IMR-90 (cell line): ENCODE data around the gene ALDOC. TPM values are rescaled to one million over a fixed set of nuclear protein-coding genes. Genes with fewer than 3 reads are reported as not detected.
A peak's percentile ranks its signal among the peaks of the same experiment; 100 is the strongest.

Experiments
- ATAC-seq: fragments of 200-7000 bp; cut with Tn5 transposase; 2 replicates; pipeline ENCODE4 v1.9.1; 2020; ENCODE audit warnings: low read depth, mild to moderate bottlenecking, moderate library complexity
- BruUV-seq: library from RNA; stranded (reverse); fragments of 400-500 nt; replicated peaks from 2 replicates; lab custom pipeline; 2021; lab: Mats Ljungman, UMichigan
- CTCF ChIA-PET: fragments of 300-600 bp; formaldehyde crosslinking; extraction: SDS; loops from one replicate; lab custom pipeline; 2021; ENCODE audit warnings: antibody characterized with exemption; lab: Yijun Ruan, JAX
- POLR2A ChIA-PET: fragments of 300-600 bp; sonication (Branson Sonifier 250); formaldehyde crosslinking; loops from one replicate; lab custom pipeline; 2022; ENCODE audit warnings: antibody characterized with exemption; ENCODE audit not compliant: unreplicated experiment; lab: Charles Lee
- DNase-seq: peaks from one replicate; pipeline ENCODE4 v3.0.0; 2013
- H2AFZ ChIP-seq: replicated peaks from 2 replicates; pipeline ENCODE3; 2013; ENCODE audit warnings: low read length, mild to moderate bottlenecking; ENCODE audit not compliant: poor library complexity
- H2AK5ac ChIP-seq: 2 replicates; pipeline ENCODE4 v1.6.1; 2013; ENCODE audit warnings: low read depth, low read length, inconsistent platforms
- H2AK9ac ChIP-seq: replicated peaks from 2 replicates; pipeline ENCODE3; 2013; ENCODE audit warnings: mild to moderate bottlenecking, low read depth, low read length, moderate library complexity; ENCODE audit not compliant: poor library complexity
- H2BK120ac ChIP-seq: 2 replicates; pipeline ENCODE4 v1.6.1; 2013; ENCODE audit warnings: low read depth, low read length, inconsistent platforms
- H2BK15ac ChIP-seq: 3 replicates; pipeline ENCODE4 v1.6.1; 2013; ENCODE audit warnings: low read depth, low read length, inconsistent platforms
- H2BK20ac ChIP-seq: 2 replicates; pipeline ENCODE4 v1.6.1; 2013; ENCODE audit warnings: low read depth, mild to moderate bottlenecking, inconsistent platforms, low read length, moderate library complexity
- H2BK5ac ChIP-seq: 2 replicates; pipeline ENCODE4 v1.6.1; 2013; ENCODE audit warnings: mild to moderate bottlenecking, low read depth, low read length, inconsistent platforms; ENCODE audit not compliant: poor library complexity, severe bottlenecking
- H3K14ac ChIP-seq: replicated peaks from 2 replicates; pipeline ENCODE4 v1.6.1; 2013; ENCODE audit warnings: low read depth, low read length, inconsistent platforms
- H3K18ac ChIP-seq: 2 replicates; pipeline ENCODE4 v1.6.1; 2013; ENCODE audit warnings: low read depth, low read length, control low read depth
- H3K23ac ChIP-seq: 2 replicates; pipeline ENCODE4 v1.6.1; 2013; ENCODE audit warnings: low read depth, low read length, inconsistent platforms
- H3K27ac ChIP-seq: 2 replicates; pipeline ENCODE4 v1.5.1; 2013; ENCODE audit warnings: mild to moderate bottlenecking, control low read depth, low read length; ENCODE audit not compliant: insufficient read depth
- H3K27me3 ChIP-seq: 2 replicates; pipeline ENCODE4 v1.6.1; 2013; ENCODE audit warnings: low read length; ENCODE audit not compliant: control insufficient read depth, insufficient read depth
- H3K36me3 ChIP-seq: 2 replicates; pipeline ENCODE4 v1.6.1; 2013; ENCODE audit warnings: low read length, mixed read lengths; ENCODE audit not compliant: control insufficient read depth, insufficient read depth
- H3K4ac ChIP-seq: 2 replicates; pipeline ENCODE4 v1.6.1; 2013; ENCODE audit warnings: low read depth, low read length, inconsistent platforms
- H3K4me1 ChIP-seq: 2 replicates; pipeline ENCODE4 v1.6.1; 2013; ENCODE audit warnings: low read length, mixed read lengths; ENCODE audit not compliant: control insufficient read depth, insufficient read depth
- H3K4me2 ChIP-seq: 2 replicates; pipeline ENCODE4 v1.6.1; 2013; ENCODE audit warnings: low read depth, mild to moderate bottlenecking, control low read depth, low read length, moderate library complexity
- H3K4me3 ChIP-seq: 2 replicates; pipeline ENCODE4 v1.5.1; 2013; ENCODE audit warnings: low read depth, mild to moderate bottlenecking, control low read depth, low read length, moderate library complexity; ENCODE audit not compliant: insufficient read depth
- H3K56ac ChIP-seq: 2 replicates; pipeline ENCODE4 v1.6.1; 2013; ENCODE audit warnings: low read length, inconsistent platforms; ENCODE audit not compliant: insufficient read depth; ENCODE audit errors: extremely low read depth
- H3K79me1 ChIP-seq, 2 experiments: 2 replicates each; pipeline ENCODE4 v1.6.1; 2013; ENCODE audit warnings: low read length in 2 of 2, inconsistent platforms in 1 of 2, low read depth in 1 of 2
- H3K9ac ChIP-seq: 2 replicates; pipeline ENCODE4 v1.6.1; 2013; ENCODE audit warnings: low read depth, low read length, control low read depth
- H3K9me1 ChIP-seq: 2 replicates; pipeline ENCODE4 v1.6.1; 2013; ENCODE audit warnings: low read length, inconsistent platforms; ENCODE audit not compliant: insufficient read depth
- H3K9me3 ChIP-seq: 2 replicates; pipeline ENCODE4 v1.6.1; 2013; ENCODE audit warnings: low read length; ENCODE audit not compliant: control insufficient read depth, insufficient read depth
- H4K20me1 ChIP-seq: 2 replicates; pipeline ENCODE4 v1.6.1; 2013; ENCODE audit warnings: low read length, inconsistent platforms; ENCODE audit not compliant: insufficient read depth
- H4K5ac ChIP-seq: 2 replicates; pipeline ENCODE4 v1.6.1; 2013; ENCODE audit warnings: mild to moderate bottlenecking, low read depth, low read length, control low read depth
- H4K8ac ChIP-seq, 2 experiments: 2 replicates each; pipeline ENCODE4 v1.6.1; 2013; ENCODE audit warnings: low read depth in 2 of 2, low read length in 2 of 2, control low read depth in 1 of 2, inconsistent platforms in 1 of 2
- H4K91ac ChIP-seq: 2 replicates; pipeline ENCODE4 v1.6.1; 2013; ENCODE audit warnings: low read depth, low read length, inconsistent platforms; ENCODE audit not compliant: insufficient read depth
- BHLHE40 ChIP-seq: fragments of 150-350 bp; IDR thresholded peaks from 2 replicates; pipeline ENCODE4 v1.6.1; 2016; ENCODE audit warnings: mild to moderate bottlenecking, low read depth, low read length
- CEBPB ChIP-seq: IDR thresholded peaks from 2 replicates; pipeline ENCODE4 v1.6.1; 2012; ENCODE audit warnings: low read depth, low read length, improper control_type of control experiment
- CHD1 ChIP-seq: IDR thresholded peaks from 2 replicates; pipeline ENCODE4 v1.6.1; 2012; ENCODE audit warnings: low read depth, low read length, improper control_type of control experiment
- FOS ChIP-seq: fragments of 150-350 bp; IDR thresholded peaks from 2 replicates; pipeline ENCODE4 v1.6.1; 2016; ENCODE audit warnings: low read depth, low read length
- MAFK ChIP-seq: IDR thresholded peaks from 2 replicates; pipeline ENCODE4 v1.6.1; 2012; ENCODE audit warnings: low read depth, low read length, improper control_type of control experiment
- MXI1 ChIP-seq: IDR thresholded peaks from 2 replicates; pipeline ENCODE4 v1.6.1; 2012; ENCODE audit warnings: low read depth, mild to moderate bottlenecking, low read length, moderate library complexity, borderline replicate concordance
- NFE2L2 ChIP-seq: fragments of 150-350 bp; IDR thresholded peaks from 2 replicates; pipeline ENCODE4 v1.6.1; 2016; ENCODE audit warnings: low read depth, mild to moderate bottlenecking, low read length
- POLR2A ChIP-seq: IDR thresholded peaks from 2 replicates; pipeline ENCODE4 v1.6.1; 2012; ENCODE audit warnings: mild to moderate bottlenecking, low read depth, low read length
- RAD21 ChIP-seq: IDR thresholded peaks from 2 replicates; pipeline ENCODE4 v1.6.1; 2012; ENCODE audit warnings: low read length, improper control_type of control experiment
- RCOR1 ChIP-seq: IDR thresholded peaks from 2 replicates; pipeline ENCODE4 v1.6.1; 2012; ENCODE audit warnings: mild to moderate bottlenecking, low read length, improper control_type of control experiment; ENCODE audit not compliant: insufficient replicate concordance
- RFX5 ChIP-seq: IDR thresholded peaks from 2 replicates; pipeline ENCODE4 v1.8.0; 2012; ENCODE audit warnings: low read depth, mild to moderate bottlenecking, low read length, moderate library complexity
- SMC3 ChIP-seq: fragments of 150-350 bp; IDR thresholded peaks from 2 replicates; pipeline ENCODE4 v1.6.1; 2016; ENCODE audit warnings: low read depth, mild to moderate bottlenecking, antibody characterized with exemption, low read length, moderate library complexity
- WGBS, 2 experiments: methylation state at CpG; one replicate each; pipeline versions ENCODE4 v1.1.5 to v1.1.7; 2013; ENCODE audit warnings: missing lambda C conversion rate in 2 of 2; ENCODE audit not compliant: insufficient read length in 1 of 2; ENCODE audit errors: extremely low coverage in 2 of 2; 5-methylcytosine and 5-hydroxymethylcytosine counted together
- dilution Hi-C: fragments of 300-500 bp; cut with HindIII; formaldehyde crosslinking; loops from one replicate; pipeline ENCODE4 v1.14.3; 2018; ENCODE audit warnings: low sequenced_read_pairs; ENCODE audit not compliant: unreplicated experiment
- in situ Hi-C: fragments of 300-500 bp; cut with MboI; formaldehyde crosslinking; loops from 3 replicates; pipeline ENCODE4 v1.14.3; 2019; ENCODE audit warnings: low sequenced_read_pairs, inconsistent platforms, mixed read lengths
- intact Hi-C: fragments of 100-400 bp; cut with micrococcal nuclease; formaldehyde crosslinking; loops from 2 replicates; pipeline ENCODE4 v1.10.0; 2022
- polyA plus RNA-seq, 3 experiments: library from polyadenylated mRNA; depleted of rRNA; stranded (reverse); fragments of >200 nt; gene quantifications; 2 replicates each; pipeline ENCODE4 v1.2.3, GENCODE V29; 2012; ENCODE audit warnings: low replicate concordance in 1 of 3
- total RNA-seq: library from RNA; depleted of rRNA; stranded (reverse); fragments of >200 nt; gene quantifications from 2 replicates; pipeline ENCODE4 v1.2.3, GENCODE V29; 2012
- TF ChIP-seq, protein P1 (sequence below): fragments of 150-350 bp; IDR thresholded peaks from 2 replicates; pipeline ENCODE4 v1.6.1; 2017; ENCODE audit warnings: mild to moderate bottlenecking, antibody characterized with exemption, low read length, low read depth
- TF ChIP-seq, protein P2 (sequence below): conservative IDR thresholded peaks from 2 replicates; pipeline ENCODE4 v1.5.1; 2012; ENCODE audit warnings: mild to moderate bottlenecking, low read depth, low read length, improper control_type of control experiment
- TF ChIP-seq, protein P3 (sequence below): fragments of 150-350 bp; IDR thresholded peaks from 2 replicates; pipeline ENCODE4 v1.6.1; 2016; ENCODE audit warnings: low read depth, mild to moderate bottlenecking, low read length, moderate library complexity, borderline replicate concordance

ALDOC gene
- total and polyA plus RNA-seq, 2 of the 4 experiments (the other 2 are of a cell fraction) = 47.0 to 69.7 TPM

- Histone ChIP-seq H3K4me3 (peak within 1 kb of the TSS; percentile 72), H3K27ac (peak within 1 kb of the TSS; percentile 71), H2BK15ac (peak within 1 kb of the TSS; percentile 75; the same call in 1 of the 3 replicates), H3K9me1 (no peaks in the 10 kb centered on the region), H3K9me3 (no peaks in the 10 kb centered on the region), H3K14ac (peak within 1 kb of the TSS; percentile 91), H3K56ac (peak within 1 kb of the TSS; percentile 82), H3K9ac (peak within 1 kb of the TSS; percentile 76), H3K27me3 (no peaks in the 10 kb centered on the region), H2BK20ac (no peak within 1 kb of the TSS; the same call in 1 of the 2 replicates), H3K4ac (peak within 1 kb of the TSS; percentile 92), H2AK5ac (peak within 1 kb of the TSS; percentile 68; the same call in 1 of the 2 replicates), H4K20me1 (peaks cover 3% of the 10 kb centered on the region; the same call in 1 of the 2 replicates), H2BK120ac (peak within 1 kb of the TSS; percentile 63; the same call in 1 of the 2 replicates), H4K91ac (peak within 1 kb of the TSS; percentile 59), H3K18ac (peak within 1 kb of the TSS; percentile 17; the same call in 1 of the 2 replicates), H3K79me1 (peaks cover 9 to 25% of the 10 kb centered on the region in 2 experiments; a peak in 2 of 4 replicates), H3K4me1 (peaks cover 2% of the 10 kb centered on the region), H2AK9ac (peak within 1 kb of the TSS; percentile 84), H3K4me2 (peak within 1 kb of the TSS; percentile 92), H4K5ac (no peak within 1 kb of the TSS), H3K23ac (peak within 1 kb of the TSS; percentile 90), H3K36me3 (no peaks in the 10 kb centered on the region), H2BK5ac (peak within 1 kb of the TSS; percentile 73), H2AFZ (peak within 1 kb of the TSS; percentile 94), H4K8ac (peak within 1 kb of the TSS; percentile 48 to 80)
- ChIA-PET POLR2A (no interaction called here), CTCF (no interaction called here)
- 1% methylated on average over 25 of the region's 44 CpGs; no CpG with 5 or more reads in 1 of the 2 experiments for WGBS, 2 experiments
- in situ Hi-C loops = no loop called here
- DNase-seq (peak; percentile 88), ATAC-seq (peak; percentile 96)
- BruUV-seq = no TSS peak
- dilution Hi-C loops = no loop called here
- intact Hi-C loops = no loop called here
- TF ChIP-seq MAFK (peak; percentile 40; the same call in 1 of the 2 replicates), CEBPB (no peak), CHD1 (no peak), MXI1 (peak; percentile 64; the same call in 1 of the 2 replicates), RCOR1 (no peak), FOS (no peak), NFE2L2 (no peak), POLR2A (peak; percentile 95), BHLHE40 (no peak), RFX5 (no peak; the same call in 1 of the 2 replicates), RAD21 (no peak), SMC3 (no peak)
- TF ChIP-seq, protein P1, sequence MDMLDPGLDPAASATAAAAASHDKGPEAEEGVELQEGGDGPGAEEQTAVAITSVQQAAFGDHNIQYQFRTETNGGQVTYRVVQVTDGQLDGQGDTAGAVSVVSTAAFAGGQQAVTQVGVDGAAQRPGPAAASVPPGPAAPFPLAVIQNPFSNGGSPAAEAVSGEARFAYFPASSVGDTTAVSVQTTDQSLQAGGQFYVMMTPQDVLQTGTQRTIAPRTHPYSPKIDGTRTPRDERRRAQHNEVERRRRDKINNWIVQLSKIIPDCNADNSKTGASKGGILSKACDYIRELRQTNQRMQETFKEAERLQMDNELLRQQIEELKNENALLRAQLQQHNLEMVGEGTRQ = peak; percentile 27; the same call in 1 of the 2 replicates
- TF ChIP-seq, protein P2, sequence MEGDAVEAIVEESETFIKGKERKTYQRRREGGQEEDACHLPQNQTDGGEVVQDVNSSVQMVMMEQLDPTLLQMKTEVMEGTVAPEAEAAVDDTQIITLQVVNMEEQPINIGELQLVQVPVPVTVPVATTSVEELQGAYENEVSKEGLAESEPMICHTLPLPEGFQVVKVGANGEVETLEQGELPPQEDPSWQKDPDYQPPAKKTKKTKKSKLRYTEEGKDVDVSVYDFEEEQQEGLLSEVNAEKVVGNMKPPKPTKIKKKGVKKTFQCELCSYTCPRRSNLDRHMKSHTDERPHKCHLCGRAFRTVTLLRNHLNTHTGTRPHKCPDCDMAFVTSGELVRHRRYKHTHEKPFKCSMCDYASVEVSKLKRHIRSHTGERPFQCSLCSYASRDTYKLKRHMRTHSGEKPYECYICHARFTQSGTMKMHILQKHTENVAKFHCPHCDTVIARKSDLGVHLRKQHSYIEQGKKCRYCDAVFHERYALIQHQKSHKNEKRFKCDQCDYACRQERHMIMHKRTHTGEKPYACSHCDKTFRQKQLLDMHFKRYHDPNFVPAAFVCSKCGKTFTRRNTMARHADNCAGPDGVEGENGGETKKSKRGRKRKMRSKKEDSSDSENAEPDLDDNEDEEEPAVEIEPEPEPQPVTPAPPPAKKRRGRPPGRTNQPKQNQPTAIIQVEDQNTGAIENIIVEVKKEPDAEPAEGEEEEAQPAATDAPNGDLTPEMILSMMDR = no peak
- TF ChIP-seq, protein P3, sequence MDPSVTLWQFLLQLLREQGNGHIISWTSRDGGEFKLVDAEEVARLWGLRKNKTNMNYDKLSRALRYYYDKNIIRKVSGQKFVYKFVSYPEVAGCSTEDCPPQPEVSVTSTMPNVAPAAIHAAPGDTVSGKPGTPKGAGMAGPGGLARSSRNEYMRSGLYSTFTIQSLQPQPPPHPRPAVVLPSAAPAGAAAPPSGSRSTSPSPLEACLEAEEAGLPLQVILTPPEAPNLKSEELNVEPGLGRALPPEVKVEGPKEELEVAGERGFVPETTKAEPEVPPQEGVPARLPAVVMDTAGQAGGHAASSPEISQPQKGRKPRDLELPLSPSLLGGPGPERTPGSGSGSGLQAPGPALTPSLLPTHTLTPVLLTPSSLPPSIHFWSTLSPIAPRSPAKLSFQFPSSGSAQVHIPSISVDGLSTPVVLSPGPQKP = no peak
Measured at GRCh38 chr17:28598799-28599310, 22.2 kb upstream of the ALDOC start, which contains the start of gene SPAG5. Gene SPAG5, minus strand, starts transcription at chr17:28599025. Its CDS starts 79 bp downstream, at chr17:28598946.
